IMR-90 (cell line): ENCODE measurements around the gene C8B. TPM values are rescaled to one million over a fixed set of nuclear protein-coding genes. Genes with fewer than 3 reads are reported as not detected.

ENCODE experiments used
- ATAC-seq: fragments of 200-7000 bp; cut with Tn5 transposase; 2 replicates; pipeline ENCODE4 v1.9.1; 2020; ENCODE audit warnings: low read depth, mild to moderate bottlenecking, moderate library complexity
- BruUV-seq: library from RNA; stranded (reverse); fragments of 400-500 nt; replicated peaks from 2 replicates; lab custom pipeline; 2021; lab: Mats Ljungman, UMichigan
- CTCF ChIA-PET: fragments of 300-600 bp; formaldehyde crosslinking; extraction: SDS; loops from one replicate; lab custom pipeline; 2021; ENCODE audit warnings: antibody characterized with exemption; lab: Yijun Ruan, JAX
- POLR2A ChIA-PET: fragments of 300-600 bp; sonication (Branson Sonifier 250); formaldehyde crosslinking; loops from one replicate; lab custom pipeline; 2022; ENCODE audit warnings: antibody characterized with exemption; ENCODE audit not compliant: unreplicated experiment; lab: Charles Lee
- DNase-seq: peaks from one replicate; pipeline ENCODE4 v3.0.0; 2013
- H2AFZ ChIP-seq: replicated peaks from 2 replicates; pipeline ENCODE3; 2013; ENCODE audit warnings: low read length, mild to moderate bottlenecking; ENCODE audit not compliant: poor library complexity
- H2AK5ac ChIP-seq: 2 replicates; pipeline ENCODE4 v1.6.1; 2013; ENCODE audit warnings: low read depth, low read length, inconsistent platforms
- H2AK9ac ChIP-seq: replicated peaks from 2 replicates; pipeline ENCODE3; 2013; ENCODE audit warnings: mild to moderate bottlenecking, low read depth, low read length, moderate library complexity; ENCODE audit not compliant: poor library complexity
- H2BK120ac ChIP-seq: 2 replicates; pipeline ENCODE4 v1.6.1; 2013; ENCODE audit warnings: low read depth, low read length, inconsistent platforms
- H2BK15ac ChIP-seq: 3 replicates; pipeline ENCODE4 v1.6.1; 2013; ENCODE audit warnings: low read depth, low read length, inconsistent platforms
- H2BK20ac ChIP-seq: 2 replicates; pipeline ENCODE4 v1.6.1; 2013; ENCODE audit warnings: low read depth, mild to moderate bottlenecking, inconsistent platforms, low read length, moderate library complexity
- H2BK5ac ChIP-seq: 2 replicates; pipeline ENCODE4 v1.6.1; 2013; ENCODE audit warnings: mild to moderate bottlenecking, low read depth, low read length, inconsistent platforms; ENCODE audit not compliant: poor library complexity, severe bottlenecking
- H3K14ac ChIP-seq: replicated peaks from 2 replicates; pipeline ENCODE4 v1.6.1; 2013; ENCODE audit warnings: low read depth, low read length, inconsistent platforms
- H3K18ac ChIP-seq: 2 replicates; pipeline ENCODE4 v1.6.1; 2013; ENCODE audit warnings: low read depth, low read length, control low read depth
- H3K23ac ChIP-seq: 2 replicates; pipeline ENCODE4 v1.6.1; 2013; ENCODE audit warnings: low read depth, low read length, inconsistent platforms
- H3K27ac ChIP-seq: 2 replicates; pipeline ENCODE4 v1.5.1; 2013; ENCODE audit warnings: mild to moderate bottlenecking, control low read depth, low read length; ENCODE audit not compliant: insufficient read depth
- H3K27me3 ChIP-seq: 2 replicates; pipeline ENCODE4 v1.6.1; 2013; ENCODE audit warnings: low read length; ENCODE audit not compliant: control insufficient read depth, insufficient read depth
- H3K36me3 ChIP-seq: 2 replicates; pipeline ENCODE4 v1.6.1; 2013; ENCODE audit warnings: low read length, mixed read lengths; ENCODE audit not compliant: control insufficient read depth, insufficient read depth
- H3K4ac ChIP-seq: 2 replicates; pipeline ENCODE4 v1.6.1; 2013; ENCODE audit warnings: low read depth, low read length, inconsistent platforms
- H3K4me1 ChIP-seq: 2 replicates; pipeline ENCODE4 v1.6.1; 2013; ENCODE audit warnings: low read length, mixed read lengths; ENCODE audit not compliant: control insufficient read depth, insufficient read depth
- H3K4me2 ChIP-seq: 2 replicates; pipeline ENCODE4 v1.6.1; 2013; ENCODE audit warnings: low read depth, mild to moderate bottlenecking, control low read depth, low read length, moderate library complexity
- H3K4me3 ChIP-seq: 2 replicates; pipeline ENCODE4 v1.5.1; 2013; ENCODE audit warnings: low read depth, mild to moderate bottlenecking, control low read depth, low read length, moderate library complexity; ENCODE audit not compliant: insufficient read depth
- H3K56ac ChIP-seq: 2 replicates; pipeline ENCODE4 v1.6.1; 2013; ENCODE audit warnings: low read length, inconsistent platforms; ENCODE audit not compliant: insufficient read depth; ENCODE audit errors: extremely low read depth
- H3K79me1 ChIP-seq, 2 experiments: 2 replicates each; pipeline ENCODE4 v1.6.1; 2013; ENCODE audit warnings: low read length in 2 of 2, inconsistent platforms in 1 of 2, low read depth in 1 of 2
- H3K9ac ChIP-seq: 2 replicates; pipeline ENCODE4 v1.6.1; 2013; ENCODE audit warnings: low read depth, low read length, control low read depth
- H3K9me1 ChIP-seq: 2 replicates; pipeline ENCODE4 v1.6.1; 2013; ENCODE audit warnings: low read length, inconsistent platforms; ENCODE audit not compliant: insufficient read depth
- H3K9me3 ChIP-seq: 2 replicates; pipeline ENCODE4 v1.6.1; 2013; ENCODE audit warnings: low read length; ENCODE audit not compliant: control insufficient read depth, insufficient read depth
- H4K20me1 ChIP-seq: 2 replicates; pipeline ENCODE4 v1.6.1; 2013; ENCODE audit warnings: low read length, inconsistent platforms; ENCODE audit not compliant: insufficient read depth
- H4K5ac ChIP-seq: 2 replicates; pipeline ENCODE4 v1.6.1; 2013; ENCODE audit warnings: mild to moderate bottlenecking, low read depth, low read length, control low read depth
- H4K8ac ChIP-seq, 2 experiments: 2 replicates each; pipeline ENCODE4 v1.6.1; 2013; ENCODE audit warnings: low read depth in 2 of 2, low read length in 2 of 2, control low read depth in 1 of 2, inconsistent platforms in 1 of 2
- H4K91ac ChIP-seq: 2 replicates; pipeline ENCODE4 v1.6.1; 2013; ENCODE audit warnings: low read depth, low read length, inconsistent platforms; ENCODE audit not compliant: insufficient read depth
- CEBPB ChIP-seq: IDR thresholded peaks from 2 replicates; pipeline ENCODE4 v1.6.1; 2012; ENCODE audit warnings: low read depth, low read length, improper control_type of control experiment
- CHD1 ChIP-seq: IDR thresholded peaks from 2 replicates; pipeline ENCODE4 v1.6.1; 2012; ENCODE audit warnings: low read depth, low read length, improper control_type of control experiment
- FOS ChIP-seq: fragments of 150-350 bp; IDR thresholded peaks from 2 replicates; pipeline ENCODE4 v1.6.1; 2016; ENCODE audit warnings: low read depth, low read length
- MXI1 ChIP-seq: IDR thresholded peaks from 2 replicates; pipeline ENCODE4 v1.6.1; 2012; ENCODE audit warnings: low read depth, mild to moderate bottlenecking, low read length, moderate library complexity, borderline replicate concordance
- POLR2A ChIP-seq: IDR thresholded peaks from 2 replicates; pipeline ENCODE4 v1.6.1; 2012; ENCODE audit warnings: mild to moderate bottlenecking, low read depth, low read length
- WGBS, 2 experiments: methylation state at CpG; one replicate each; pipeline versions ENCODE4 v1.1.5 to v1.1.7; 2013; ENCODE audit warnings: missing lambda C conversion rate in 2 of 2; ENCODE audit not compliant: insufficient read length in 1 of 2; ENCODE audit errors: extremely low coverage in 2 of 2; 5-methylcytosine and 5-hydroxymethylcytosine counted together
- dilution Hi-C: fragments of 300-500 bp; cut with HindIII; formaldehyde crosslinking; loops from one replicate; pipeline ENCODE4 v1.14.3; 2018; ENCODE audit warnings: low sequenced_read_pairs; ENCODE audit not compliant: unreplicated experiment
- in situ Hi-C: fragments of 300-500 bp; cut with MboI; formaldehyde crosslinking; loops from 3 replicates; pipeline ENCODE4 v1.14.3; 2019; ENCODE audit warnings: low sequenced_read_pairs, inconsistent platforms, mixed read lengths
- intact Hi-C: fragments of 100-400 bp; cut with micrococcal nuclease; formaldehyde crosslinking; loops from 2 replicates; pipeline ENCODE4 v1.10.0; 2022
- polyA plus RNA-seq, 3 experiments: library from polyadenylated mRNA; depleted of rRNA; stranded (reverse); fragments of >200 nt; gene quantifications; 2 replicates each; pipeline ENCODE4 v1.2.3, GENCODE V29; 2012; ENCODE audit warnings: low replicate concordance in 1 of 3
- total RNA-seq: library from RNA; depleted of rRNA; stranded (reverse); fragments of >200 nt; gene quantifications from 2 replicates; pipeline ENCODE4 v1.2.3, GENCODE V29; 2012
- TF ChIP-seq, protein P1 (sequence below): fragments of 150-350 bp; IDR thresholded peaks from 2 replicates; pipeline ENCODE4 v1.6.1; 2016; ENCODE audit warnings: low read depth, mild to moderate bottlenecking, low read length, moderate library complexity, borderline replicate concordance

Gene C8B
- total and polyA plus RNA-seq, 2 of the 4 experiments (the other 2 are of a cell fraction), result not detected

GRCh38 chr1:56901716-56902115, 64.1 kb downstream of the C8B start:
- Histone ChIP-seq H2AK9ac (no peak overlapping the region), H2BK15ac (no peak overlapping the region), H3K23ac (no peak overlapping the region; the same call in 1 of the 2 replicates), H3K14ac (no peak overlapping the region), H2BK5ac (no peak overlapping the region), H3K79me1 (no peaks in the 10 kb centered on the region), H3K9ac (no peak overlapping the region), H3K4me2 (peak overlapping the region; percentile 25; the same call in 1 of the 2 replicates), H4K91ac (peak overlapping the region; percentile 20; the same call in 1 of the 2 replicates), H2AK5ac (no peak overlapping the region), H3K56ac (no peak overlapping the region), H3K18ac (peak overlapping the region; percentile 14; the same call in 1 of the 2 replicates), H3K4me1 (peaks cover 10% of the 10 kb centered on the region), H4K5ac (no peak overlapping the region), H2AFZ (peak overlapping the region; percentile 9), H3K9me3 (no peaks in the 10 kb centered on the region), H2BK120ac (no peak overlapping the region), H4K8ac (no peak overlapping the region; a peak in 1 of 4 replicates), H3K27me3 (no peaks in the 10 kb centered on the region; the same call in none of the 2 replicates), H2BK20ac (no peak overlapping the region), H3K36me3 (no peaks in the 10 kb centered on the region), H3K27ac (no peak overlapping the region), H3K4me3 (no peak overlapping the region), H3K9me1 (no peaks in the 10 kb centered on the region), H3K4ac (no peak overlapping the region), H4K20me1 (no peaks in the 10 kb centered on the region)
- ChIA-PET POLR2A (no interaction called here), CTCF (no interaction called here)
- intact Hi-C loops, result no loop called here
- no peak for TF ChIP-seq CHD1
- TF ChIP-seq POLR2A, result no peak
- TF ChIP-seq MXI1, result no peak
- peak; percentile 68 for TF ChIP-seq CEBPB
- TF ChIP-seq FOS, result peak; percentile 14; the same call in 1 of the 2 replicates
- TF ChIP-seq, protein P1, sequence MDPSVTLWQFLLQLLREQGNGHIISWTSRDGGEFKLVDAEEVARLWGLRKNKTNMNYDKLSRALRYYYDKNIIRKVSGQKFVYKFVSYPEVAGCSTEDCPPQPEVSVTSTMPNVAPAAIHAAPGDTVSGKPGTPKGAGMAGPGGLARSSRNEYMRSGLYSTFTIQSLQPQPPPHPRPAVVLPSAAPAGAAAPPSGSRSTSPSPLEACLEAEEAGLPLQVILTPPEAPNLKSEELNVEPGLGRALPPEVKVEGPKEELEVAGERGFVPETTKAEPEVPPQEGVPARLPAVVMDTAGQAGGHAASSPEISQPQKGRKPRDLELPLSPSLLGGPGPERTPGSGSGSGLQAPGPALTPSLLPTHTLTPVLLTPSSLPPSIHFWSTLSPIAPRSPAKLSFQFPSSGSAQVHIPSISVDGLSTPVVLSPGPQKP, result no peak
- WGBS, 2 experiments, result 0% methylated on average over 1 of the region's 3 CpGs; no CpG with 5 or more reads in 1 of the 2 experiments
- in situ Hi-C loops, result no loop called here
- ATAC-seq, result peak; percentile 81
- BruUV-seq, result no TSS peak
- peak; percentile 58 for DNase-seq
- dilution Hi-C loops, result no loop called here
